ENCODE measurements around the gene CACHD1. TPM values are rescaled to one million over a fixed set of nuclear protein-coding genes. Genes with fewer than 3 reads are reported as not detected.

Gene CACHD1
- total RNA-seq, 1 experiment from 2014 or later: 3.9 TPM

GRCh38 chr1:64492424-64492823, 22.5 kb downstream of the CACHD1 start:
- no peak for DNase-seq (ENCODE audit: unreplicated experiment)
- intact Hi-C loops (cut with micrococcal nuclease): no loop called here
- H3K27ac Mint-ChIP-seq (ENCODE audit: low read depth, unreplicated experiment): no peak overlapping the region
- no peaks in the 10 kb centered on the region for H3K9me3 Mint-ChIP-seq (ENCODE audit: unreplicated experiment)
- H3K4me1 Mint-ChIP-seq (ENCODE audit: insufficient read depth, unreplicated experiment): no peaks in the 10 kb centered on the region
- H3K4me3 Mint-ChIP-seq (ENCODE audit: unreplicated experiment): no peak overlapping the region
- no TSS peak for BruUV-seq (replicated peaks)
- H3K36me3 Mint-ChIP-seq (ENCODE audit: insufficient read depth, unreplicated experiment): no peaks in the 10 kb centered on the region
- H3K27me3 Mint-ChIP-seq (ENCODE audit: insufficient read depth, unreplicated experiment): no peaks in the 10 kb centered on the region
- ChIA-PET POLR2A (interaction anchor here (2.0 kb wide), 1 partner anchor 17 kb away, joined by 9 read pairs; no protein-coding TSS in a partner anchor), CTCF (interaction anchor here (1.2 to 1.5 kb wide), 2 partner anchors 13 to 17 kb away, joined by 4 to 7 read pairs; no protein-coding TSS in a partner anchor)
- TF ChIP-seq CTCF (IDR thresholded peaks at IDR 0.05; ENCODE audit: unreplicated experiment): no peak

DNA sequence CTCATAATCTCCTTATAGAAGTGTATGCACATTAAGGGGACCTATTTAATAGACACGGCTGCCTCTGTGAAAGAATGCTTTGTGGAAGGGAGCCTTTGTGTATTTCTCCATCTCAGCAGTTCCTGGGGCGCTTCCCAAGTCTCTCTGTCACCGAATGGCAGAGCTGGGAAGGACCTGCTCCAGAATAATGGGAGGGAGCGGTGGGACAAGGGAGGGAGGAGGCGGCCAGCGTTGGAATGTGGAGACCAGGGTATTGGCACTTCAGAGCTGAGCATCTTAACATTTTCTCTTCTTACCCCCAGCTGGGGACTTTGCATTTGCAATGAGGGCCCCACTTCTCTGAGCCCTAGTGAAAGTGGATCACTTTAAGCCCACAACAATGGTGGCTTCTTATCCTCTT, 23.9 kb downstream of the CACHD1 start:
- BruUV-seq (replicated peaks): no TSS peak
- intact Hi-C loops (cut with micrococcal nuclease): no loop called here
- no peak overlapping the region for H3K4me3 Mint-ChIP-seq (ENCODE audit: unreplicated experiment)
- no peak overlapping the region for H3K27ac Mint-ChIP-seq (ENCODE audit: low read depth, unreplicated experiment)
- no peak for TF ChIP-seq CTCF (IDR thresholded peaks at IDR 0.05; ENCODE audit: unreplicated experiment)
- H3K36me3 Mint-ChIP-seq (ENCODE audit: insufficient read depth, unreplicated experiment): no peaks in the 10 kb centered on the region
- ChIA-PET POLR2A (interaction anchor here (0.5 to 1.0 kb wide), 2 partner anchors 13 to 356 kb away, joined by 3 read pairs; no protein-coding TSS in a partner anchor), CTCF (interaction anchor here (1.5 kb wide), 1 partner anchor 14 kb away, joined by 4 read pairs; no protein-coding TSS in a partner anchor)
- no peaks in the 10 kb centered on the region for H3K4me1 Mint-ChIP-seq (ENCODE audit: insufficient read depth, unreplicated experiment)
- H3K9me3 Mint-ChIP-seq (ENCODE audit: unreplicated experiment): no peaks in the 10 kb centered on the region
- no peaks in the 10 kb centered on the region for H3K27me3 Mint-ChIP-seq (ENCODE audit: insufficient read depth, unreplicated experiment)
- DNase-seq (ENCODE audit: unreplicated experiment): no peak

GRCh38 chr1:64494659-64495058, 24.7 kb downstream of the CACHD1 start:
- intact Hi-C loops (cut with micrococcal nuclease): no loop called here
- H3K4me1 Mint-ChIP-seq (ENCODE audit: insufficient read depth, unreplicated experiment): no peaks in the 10 kb centered on the region
- no peaks in the 10 kb centered on the region for H3K27me3 Mint-ChIP-seq (ENCODE audit: insufficient read depth, unreplicated experiment)
- no TSS peak for BruUV-seq (replicated peaks)
- CTCF ChIA-PET: interaction anchor here (0.8 kb wide), 1 partner anchor 9 kb away, joined by 3 read pairs; no protein-coding TSS in a partner anchor
- no peaks in the 10 kb centered on the region for H3K36me3 Mint-ChIP-seq (ENCODE audit: insufficient read depth, unreplicated experiment)
- H3K4me3 Mint-ChIP-seq (ENCODE audit: unreplicated experiment): no peak overlapping the region
- no peak for DNase-seq (ENCODE audit: unreplicated experiment)
- no peak for TF ChIP-seq CTCF (IDR thresholded peaks at IDR 0.05; ENCODE audit: unreplicated experiment)
- H3K9me3 Mint-ChIP-seq (ENCODE audit: unreplicated experiment): no peaks in the 10 kb centered on the region
- H3K27ac Mint-ChIP-seq (ENCODE audit: low read depth, unreplicated experiment): no peak overlapping the region
- POLR2A ChIA-PET: interaction anchor here (1.0 kb wide), 1 partner anchor 12 kb away, joined by 3 read pairs; no protein-coding TSS in a partner anchor

- Mint-ChIP-seq H3K27me3 (ENCODE audit: insufficient read depth, unreplicated experiment) (no peaks in the 10 kb centered on the region), H3K27ac (ENCODE audit: low read depth, unreplicated experiment) (no peak overlapping the region), H3K4me3 (ENCODE audit: unreplicated experiment) (no peak overlapping the region), H3K36me3 (ENCODE audit: insufficient read depth, unreplicated experiment) (no peaks in the 10 kb centered on the region), H3K4me1 (ENCODE audit: insufficient read depth, unreplicated experiment) (no peaks in the 10 kb centered on the region), H3K9me3 (ENCODE audit: unreplicated experiment) (no peaks in the 10 kb centered on the region)
- no peak for DNase-seq (ENCODE audit: unreplicated experiment)
- ChIA-PET CTCF (interaction anchor here (0.7 to 1.2 kb wide), 5 partner anchors 22 to 201 kb away, joined by 3 to 5 read pairs (median 3); no protein-coding TSS in a partner anchor), POLR2A (interaction anchor here (0.9 to 1.4 kb wide), 4 partner anchors 8 to 82 kb away, joined by 3 to 4 read pairs (median 3); no protein-coding TSS in a partner anchor)
- TF ChIP-seq CTCF (IDR thresholded peaks at IDR 0.05; ENCODE audit: unreplicated experiment): no peak
- BruUV-seq (replicated peaks): no TSS peak
- intact Hi-C loops (cut with micrococcal nuclease): no loop called here
These were observed 25.9 kb downstream of the CACHD1 start for GRCh38 chr1:64495878-64496277.
